KBM-7 (cell line): Measurements from ENCODE around the gene EHD3.

Source experiments
- DNase-seq: peaks from one replicate; pipeline ENCODE4 v3.0.0-alpha.2; 2015
- in situ Hi-C: fragments of 300-500 bp; cut with MboI; formaldehyde crosslinking; loops from 2 replicates; pipeline ENCODE4 v1.14.3; 2020; ENCODE audit warnings: low sequenced_read_pairs, low pct_unique_long_range_greater_than_20kb, mixed read lengths

The EHD3 gene

DNA sequence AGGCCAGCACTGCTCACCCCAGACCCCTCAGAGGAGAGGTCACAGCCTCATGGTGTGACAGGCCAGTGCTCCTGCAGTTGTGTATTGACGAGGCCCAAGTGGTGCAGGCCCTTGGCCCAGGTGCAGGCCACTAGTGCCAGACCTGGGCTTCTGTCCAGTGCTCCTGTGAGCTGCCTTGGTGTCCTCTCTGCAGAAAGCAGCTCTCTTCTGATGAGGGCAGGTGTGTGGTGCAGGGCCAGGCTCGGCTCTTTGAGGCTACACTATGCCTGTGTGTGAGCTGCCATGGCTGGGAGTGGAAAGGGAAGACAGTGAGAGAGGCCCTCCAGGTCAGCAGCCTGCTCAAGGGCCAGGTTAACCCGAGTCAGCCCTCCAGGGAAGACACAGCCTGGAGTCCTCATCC lies 17.1 kb downstream of the EHD3 start:
- DNase-seq, result no peak
- in situ Hi-C loops, result no loop called here

- in situ Hi-C loops, result no loop called here
- no peak for DNase-seq
Measured at GRCh38 chr2:31251851-31252250, 17.9 kb downstream of the EHD3 start.

DNA sequence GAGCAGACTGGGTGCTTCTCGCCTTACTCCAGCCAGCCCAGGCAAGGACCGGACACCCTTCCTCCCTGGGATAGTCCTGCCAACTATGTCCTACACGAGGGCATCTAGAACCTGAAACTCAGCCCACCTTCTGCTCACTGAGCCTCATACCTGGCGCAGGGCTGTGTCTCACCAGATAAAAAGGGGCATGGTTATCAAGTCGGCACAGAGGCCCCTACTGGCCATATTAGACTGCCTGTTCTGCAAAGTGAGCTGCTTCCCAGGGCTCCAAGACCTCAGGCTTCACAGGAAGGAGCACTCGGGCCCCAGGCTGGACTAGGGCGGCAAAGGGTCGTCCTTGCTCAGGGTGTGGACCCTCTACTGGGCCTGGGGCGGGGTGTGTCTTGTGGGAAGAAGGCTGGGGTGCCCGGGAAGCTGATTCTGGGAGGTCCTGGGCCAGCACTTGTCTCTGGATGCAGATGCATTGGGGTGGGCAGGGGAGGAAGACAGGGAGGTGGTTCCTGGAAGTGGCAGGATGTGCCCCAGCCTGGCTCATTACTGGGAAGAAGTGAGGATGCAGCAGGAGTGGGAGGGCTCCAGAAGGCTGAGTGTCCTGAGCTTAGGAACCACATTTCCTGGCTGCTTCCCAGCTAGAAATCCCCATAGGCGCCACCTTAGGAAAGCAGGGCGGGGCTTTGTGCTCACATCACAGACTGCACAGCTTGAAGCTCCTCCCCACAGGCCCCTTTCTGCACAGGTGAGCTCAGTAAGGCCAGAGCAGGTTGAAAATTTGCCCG lies 19.6 kb downstream of the EHD3 start:
- in situ Hi-C loops, result no loop called here
- no peak for DNase-seq

DNA sequence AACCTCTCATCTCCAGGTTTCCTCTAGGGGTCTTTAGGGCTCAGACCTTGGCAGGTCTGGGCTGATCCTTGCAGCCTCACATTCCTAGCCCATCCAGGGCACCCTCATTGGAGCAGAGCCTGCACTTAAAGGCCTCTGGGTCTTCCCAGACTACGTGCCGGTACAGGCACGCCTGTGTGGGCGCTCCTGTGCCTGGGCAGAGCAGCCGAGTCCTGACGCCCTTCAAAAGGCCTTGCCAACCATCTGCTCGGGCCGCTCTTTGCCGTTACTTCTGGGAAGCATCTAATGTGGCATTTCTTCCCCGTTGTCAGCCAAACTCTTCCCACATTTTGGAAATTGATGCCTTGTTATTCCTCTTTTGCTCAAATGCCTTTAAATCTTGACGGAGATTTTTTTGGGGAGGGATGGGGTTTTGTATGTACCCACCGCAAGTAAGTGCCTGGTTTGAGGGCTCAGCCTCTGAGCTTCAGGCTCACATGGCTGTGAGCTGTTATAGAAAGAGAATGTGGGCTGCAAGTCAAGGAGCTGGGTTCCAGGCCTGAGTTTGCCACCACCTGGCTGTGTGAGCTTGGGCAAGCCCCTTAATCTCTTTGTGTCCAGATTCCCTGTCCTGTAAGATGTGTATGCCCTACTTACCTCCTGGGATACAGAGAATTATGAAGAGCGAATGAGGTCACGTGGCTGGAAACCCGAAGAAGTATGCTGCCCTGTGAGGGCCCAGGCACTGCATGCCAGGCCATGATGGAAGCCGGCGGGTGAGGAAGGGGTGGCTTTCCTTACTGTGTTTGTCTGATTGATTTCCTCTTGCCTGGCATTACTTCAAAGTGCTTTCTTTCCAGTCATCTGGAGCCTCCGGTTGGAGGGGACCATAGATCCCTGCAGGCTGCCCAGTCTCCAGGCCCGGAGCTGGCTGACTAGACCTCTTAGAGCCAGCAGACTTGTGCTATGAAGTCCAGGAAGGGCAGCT lies 20.6 kb downstream of the EHD3 start:
- DNase-seq, result no peak
- in situ Hi-C loops, result no loop called here

DNA sequence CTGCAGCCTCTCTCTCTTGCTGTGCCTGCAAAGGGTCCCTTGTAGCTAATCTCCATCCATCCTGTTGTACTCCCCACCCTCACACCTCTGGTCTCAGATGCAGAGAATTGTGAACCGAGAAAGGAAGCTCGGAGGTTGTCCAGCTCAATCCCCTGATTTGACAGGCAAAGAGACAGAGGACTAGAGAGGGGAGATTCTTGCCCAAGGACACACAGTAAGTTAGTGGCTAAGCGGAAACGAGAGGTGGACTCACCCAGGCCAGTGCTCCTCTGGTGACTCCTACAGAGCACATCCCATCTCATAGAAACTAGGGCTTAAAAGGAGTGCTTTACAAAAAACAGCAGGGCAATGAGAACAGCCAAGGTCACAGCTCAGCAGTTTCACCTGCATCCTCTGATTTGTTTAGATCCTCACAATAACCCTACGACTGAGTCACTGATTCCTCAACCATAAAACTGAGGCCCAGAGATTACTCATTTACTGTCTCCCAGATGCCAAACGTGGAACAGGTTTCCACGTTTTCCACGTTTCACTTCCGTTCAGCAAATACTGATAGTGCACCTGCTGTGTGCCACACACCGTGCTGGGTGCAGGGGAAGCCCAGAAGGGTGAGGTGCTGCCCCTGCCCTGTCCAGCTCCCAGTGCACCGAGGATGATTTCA lies 22.1 kb downstream of the EHD3 start:
- no peak for DNase-seq

GRCh38 chr2:31256611-31257382 lies 22.8 kb downstream of the EHD3 start:
- in situ Hi-C loops, result no loop called here
- no peak for DNase-seq

More for the DNA sequence above, 22.1 kb downstream of the EHD3 start:
- in situ Hi-C loops, result no loop called here

GRCh38 chr2:31258351-31258750 lies 24.4 kb downstream of the EHD3 start:
- no peak for DNase-seq

DNA sequence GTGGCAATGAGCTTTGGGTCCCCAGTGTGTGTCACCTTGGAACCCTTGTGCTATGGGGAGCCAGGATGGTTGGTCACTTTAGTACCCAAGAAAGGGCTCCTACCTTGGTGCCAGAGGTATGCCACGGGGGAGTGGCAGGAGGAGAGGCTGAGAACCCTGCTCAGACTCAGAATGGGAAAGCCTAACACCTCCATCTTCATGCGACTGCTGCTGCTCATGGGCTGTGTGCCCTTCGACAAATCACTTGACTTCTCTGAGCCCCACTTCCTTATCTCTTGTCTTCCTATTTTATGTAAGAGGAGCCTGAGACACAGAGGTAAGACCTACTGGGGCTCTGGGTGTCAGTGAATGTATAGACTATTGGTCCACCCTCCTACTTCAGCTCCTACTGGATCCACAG lies 25.1 kb downstream of the EHD3 start:
- no peak for DNase-seq
- in situ Hi-C loops, result no loop called here

More at GRCh38 chr2:31258351-31258750, 24.4 kb downstream of the EHD3 start:
- in situ Hi-C loops, result no loop called here

GRCh38 chr2:31260870-31261269 lies 26.9 kb downstream of the EHD3 start:
- DNase-seq, result no peak
- in situ Hi-C loops, result no loop called here

DNA sequence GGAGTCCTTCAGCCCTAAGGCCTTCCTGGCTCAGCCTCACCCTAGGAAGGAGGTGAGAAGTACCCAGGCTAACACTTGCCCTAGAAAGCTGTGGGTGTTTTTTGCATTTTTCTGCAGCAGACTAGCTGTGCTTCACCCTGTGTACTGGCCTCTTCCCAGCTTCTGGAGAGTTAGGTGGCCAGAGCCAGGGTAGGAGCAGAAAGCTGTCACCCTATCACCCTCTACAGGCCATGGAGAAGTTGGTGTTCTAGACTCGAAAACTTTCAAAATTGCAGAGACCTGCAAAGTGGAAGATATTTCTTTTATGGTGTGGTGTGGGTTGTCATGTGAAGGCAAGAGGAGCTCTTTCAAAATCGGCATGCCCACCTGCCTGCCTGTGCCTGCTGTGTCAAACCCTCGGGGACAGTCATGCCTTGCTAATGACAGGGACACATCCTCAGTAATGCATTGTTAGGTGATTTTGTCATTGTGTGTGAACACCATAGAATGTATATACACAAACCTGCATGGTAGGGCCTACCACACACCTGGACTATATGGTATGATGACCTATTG lies 29.8 kb downstream of the EHD3 start:
- no peak for DNase-seq
- in situ Hi-C loops, result no loop called here

- in situ Hi-C loops, result no loop called here
- no peak for DNase-seq
Measured at GRCh38 chr2:31265234-31265633, 31.3 kb downstream of the EHD3 start.

DNA sequence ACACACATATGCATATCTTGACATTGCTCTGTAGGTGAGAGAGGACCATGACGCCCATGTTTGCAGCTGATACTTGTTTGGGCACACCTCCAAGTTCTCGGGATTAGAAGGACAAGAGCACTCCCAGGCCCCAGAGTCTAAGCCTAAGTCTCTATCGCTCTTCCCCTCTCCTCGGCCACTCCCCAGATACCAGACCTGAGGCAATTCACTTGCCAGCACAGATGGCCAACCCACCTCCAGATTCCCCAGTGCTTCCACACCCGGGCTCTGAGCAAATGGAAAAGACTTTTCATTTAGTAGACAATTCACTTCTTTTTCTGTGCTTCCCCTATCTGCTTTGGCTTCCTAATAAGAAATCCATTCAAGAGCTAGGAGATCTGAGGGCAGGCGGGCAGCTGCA lies 32.9 kb downstream of the EHD3 start:
- in situ Hi-C loops, result no loop called here
- no peak for DNase-seq

DNA sequence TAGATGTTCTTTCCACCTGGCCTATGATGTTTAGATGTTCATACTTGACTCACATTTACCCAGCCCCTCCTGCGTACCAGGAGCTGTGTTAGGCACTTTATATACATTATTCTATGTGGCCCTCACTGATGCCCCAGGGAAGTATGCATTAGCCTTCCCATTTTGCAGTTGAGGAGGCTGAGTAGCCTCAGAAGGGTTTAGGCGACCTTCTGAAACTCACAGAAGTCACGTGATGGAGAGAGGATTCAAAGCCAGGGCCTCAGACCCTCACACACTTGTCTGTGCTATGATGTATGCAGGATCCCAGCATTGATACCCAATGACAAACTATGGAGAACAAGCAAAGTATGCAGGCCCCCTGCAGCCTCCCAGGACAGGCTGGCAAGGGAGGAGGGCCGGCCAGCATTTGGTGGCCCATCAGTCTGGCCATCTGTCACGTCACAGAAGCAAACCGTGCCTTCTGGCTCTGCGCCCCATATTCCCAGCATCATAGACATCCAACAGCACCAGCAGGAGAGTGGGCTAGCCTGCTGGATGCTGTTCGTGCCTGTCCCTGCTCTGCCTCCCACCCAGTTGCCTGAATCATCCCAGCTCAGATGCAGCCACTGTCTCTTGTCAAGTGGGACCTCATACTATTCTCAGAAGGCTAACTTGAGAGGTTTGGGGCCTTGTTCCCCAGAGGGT lies 33.6 kb downstream of the EHD3 start:
- in situ Hi-C loops, result no loop called here
- DNase-seq, result no peak

GRCh38 chr2:31268344-31268743 lies 34.4 kb downstream of the EHD3 start:
- DNase-seq, result no peak
- in situ Hi-C loops, result no loop called here

- in situ Hi-C loops, result no loop called here
- DNase-seq, result no peak
Measured at GRCh38 chr2:31269087-31269486, 35.1 kb downstream of the EHD3 start.

DNA sequence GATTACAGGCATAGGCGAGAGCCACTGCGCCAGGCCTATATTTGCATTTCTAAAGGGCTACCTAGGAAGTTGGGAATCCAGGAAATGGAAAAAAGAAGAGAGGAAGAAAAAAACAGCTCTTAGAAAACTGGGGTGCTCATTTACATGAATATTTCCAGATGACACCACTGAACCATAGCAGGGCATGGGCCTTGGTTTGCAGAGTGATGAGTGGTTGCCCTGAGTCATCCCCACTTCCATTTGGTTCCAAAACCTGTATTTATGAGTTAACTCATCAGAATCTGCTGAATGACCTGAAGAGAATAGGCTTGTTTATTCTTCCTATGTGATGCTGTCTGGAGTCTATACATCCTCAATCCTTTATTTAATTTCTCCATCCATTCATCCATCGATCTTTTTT lies 36.2 kb downstream of the EHD3 start:
- in situ Hi-C loops, result no loop called here
- DNase-seq, result no peak

- in situ Hi-C loops, result no loop called here
- no peak for DNase-seq
Measured at GRCh38 chr2:31270822-31271231, 36.9 kb downstream of the EHD3 start.

DNA sequence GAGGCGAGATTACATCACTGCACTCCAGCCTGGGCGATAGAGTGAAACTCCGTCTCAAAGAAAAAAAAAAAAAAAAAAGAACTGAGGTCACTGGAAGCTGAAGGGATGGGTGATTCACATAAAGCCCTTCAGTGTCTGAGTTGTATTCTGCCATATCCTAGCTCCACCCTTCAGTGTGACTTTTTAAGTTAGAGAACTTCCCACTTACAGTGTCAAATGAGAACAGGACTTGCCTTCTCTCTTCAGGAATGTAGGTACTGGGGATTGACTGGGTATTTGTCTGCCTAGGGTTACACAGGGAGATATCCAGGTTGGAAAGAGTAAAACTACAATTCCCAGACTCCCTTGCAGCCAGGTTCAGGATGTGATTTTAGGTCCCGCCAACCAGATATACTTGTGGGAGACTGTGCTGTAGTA lies 37.9 kb downstream of the EHD3 start:
- DNase-seq, result no peak
- in situ Hi-C loops, result no loop called here
